Measurements from ENCODE around the gene MISP3. TPM values are rescaled to one million over a fixed set of nuclear protein-coding genes. Genes with fewer than 3 reads are reported as not detected.

Gene MISP3
- total RNA-seq, 1 donor from 2014 or later, result 3.5 TPM

Other genes with a start within 250 kb of the MISP3 start
- gene NANOS3, start 195.7 kb upstream of the MISP3 start, total RNA-seq, result 9.5 and 10.5 TPM in 2 replicates
- gene BRME1, start 166.7 kb upstream of the MISP3 start, total RNA-seq, result 6.1 and 8.9 TPM in 2 replicates
- 69.4 and 74.0 TPM in 2 replicates for gene CC2D1A, start 166.6 kb upstream of the MISP3 start, total RNA-seq
- gene PODNL1, start 134.4 kb upstream of the MISP3 start, total RNA-seq, result not detected in 2 replicates
- gene DCAF15, start 120.3 kb upstream of the MISP3 start, total RNA-seq, result 57.3 and 65.5 TPM in 2 replicates
- gene RFX1, start 66.5 kb upstream of the MISP3 start, total RNA-seq, result 26.5 and 30.6 TPM in 2 replicates
- gene RLN3, start 44.6 kb upstream of the MISP3 start, total RNA-seq, result not detected in 2 replicates
- 3.4 and 3.7 TPM in 2 replicates for gene IL27RA, start 41.0 kb upstream of the MISP3 start, total RNA-seq
- gene PALM3, start 10.7 kb upstream of the MISP3 start, total RNA-seq, result 5.7 and 7.7 TPM in 2 replicates
- 0.43 TPM in 1 of 2 replicates, not detected in the other for gene C19orf67, start 13.0 kb downstream of the MISP3 start, total RNA-seq
- gene SAMD1, start 18.0 kb downstream of the MISP3 start, total RNA-seq, result 64.7 and 72.4 TPM in 2 replicates
- gene PRKACA, start 45.0 kb downstream of the MISP3 start, total RNA-seq, result 87.4 and 92.1 TPM in 2 replicates
- gene ASF1B, start 63.8 kb downstream of the MISP3 start, total RNA-seq, result 18.4 TPM in 2 replicates
- 54.6 and 55.3 TPM in 2 replicates for gene ADGRL1, start 133.4 kb downstream of the MISP3 start, total RNA-seq

Data from progenitor cell of endocrine pancreas (in vitro differentiated cells).